GM19240 (cell line): Measurements from ENCODE around the gene THEMIS.
"Not testable (repeated sequence)": the region's sequence is repeated elsewhere in the genome, so short reads cannot be mapped to it uniquely, and the experiment has no call there.

Experiments
- DNase-seq: peaks from one replicate; pipeline ENCODE4 v3.0.0; 2011; ENCODE audit warnings: low spot score; ENCODE audit not compliant: insufficient read length

The THEMIS gene

GRCh38 chr6:127900935-127901334 is at the start of gene THEMIS:
Gene THEMIS (minus strand): TSS chr6:127901058. CDS start chr6:127900932, 126 bp downstream.
- no peak for DNase-seq

GRCh38 chr6:127949251-127949650 is 48.4 kb upstream of the THEMIS start:
- no peak for DNase-seq

GRCh38 chr6:127946388-127946787 is 45.5 kb upstream of the THEMIS start:
- DNase-seq, result no peak

- DNase-seq, result no peak
These were observed 44.7 kb upstream of the THEMIS start for GRCh38 chr6:127945434-127946097.

- DNase-seq, result no peak
These were observed 40.4 kb upstream of the THEMIS start for GRCh38 chr6:127941228-127941627.

- DNase-seq, result no peak
These were observed 38.7 kb upstream of the THEMIS start for GRCh38 chr6:127939442-127940066.

- DNase-seq, result no peak
These were observed 37.8 kb upstream of the THEMIS start for GRCh38 chr6:127938701-127939100.

- no peak for DNase-seq
These were observed 36.9 kb upstream of the THEMIS start for GRCh38 chr6:127937747-127938146.

- no peak for DNase-seq
These were observed 36.2 kb upstream of the THEMIS start for GRCh38 chr6:127937102-127937501.

- no peak for DNase-seq
These were observed 34.1 kb upstream of the THEMIS start for GRCh38 chr6:127934956-127935355.

GRCh38 chr6:127933852-127934840 is 33.3 kb upstream of the THEMIS start:
- DNase-seq, result no peak

- DNase-seq, result no peak
These were observed 32.3 kb upstream of the THEMIS start for GRCh38 chr6:127933137-127933536.

- no peak for DNase-seq
These were observed 31.9 kb upstream of the THEMIS start for GRCh38 chr6:127932708-127933107.

- not testable (repeated sequence) for DNase-seq
These were observed 25.6 kb upstream of the THEMIS start for GRCh38 chr6:127926441-127926840.

- DNase-seq, result no peak
These were observed 23.6 kb upstream of the THEMIS start for GRCh38 chr6:127924440-127924839.

- no peak for DNase-seq
These were observed 23.2 kb upstream of the THEMIS start for GRCh38 chr6:127924031-127924430.

GRCh38 chr6:127923135-127923534 is 22.3 kb upstream of the THEMIS start:
- DNase-seq, result no peak

- DNase-seq, result no peak
These were observed 21.1 kb upstream of the THEMIS start for GRCh38 chr6:127921982-127922381.

GRCh38 chr6:127920804-127921203 is 19.9 kb upstream of the THEMIS start:
- DNase-seq, result no peak

GRCh38 chr6:127918506-127919427 is 17.9 kb upstream of the THEMIS start:
- no peak for DNase-seq

- no peak for DNase-seq
These were observed 16.9 kb upstream of the THEMIS start for GRCh38 chr6:127917766-127918165.
